GM18505 (cell line): ENCODE measurements around the gene ABCC3.

Experiments
- ATAC-seq: cut with Tn5 transposase; IDR thresholded peaks from one replicate; pipeline ENCODE4 v1.9.1; 2021; ENCODE audit not compliant: unreplicated experiment
- POLR2A ChIP-seq: IDR thresholded peaks from 4 replicates; pipeline ENCODE4 v1.6.1; 2011; ENCODE audit warnings: borderline replicate concordance; ENCODE audit not compliant: insufficient read depth, insufficient read length; ENCODE audit errors: extremely low read depth

Gene ABCC3

GRCh38 chr17:50735287-50735686 is 100.6 kb downstream of the ABCC3 start:
- no peak for ATAC-seq
- no peak for TF ChIP-seq POLR2A

GRCh38 chr17:50737118-50737698 is 102.5 kb downstream of the ABCC3 start:
- TF ChIP-seq POLR2A, result no peak
- ATAC-seq, result no peak

- ATAC-seq, result no peak
- no peak for TF ChIP-seq POLR2A
Measured at GRCh38 chr17:50739098-50739497, 104.4 kb downstream of the ABCC3 start.
